Karpas-422 (cell line): Measurements from ENCODE around the gene FFAR2. TPM values are rescaled to one million over a fixed set of nuclear protein-coding genes. Genes with fewer than 3 reads are reported as not detected.
"Not testable (repeated sequence)": the region's sequence is repeated elsewhere in the genome, so short reads cannot be mapped to it uniquely, and the experiment has no call there.

Experiments used
- DNase-seq: peaks from one replicate; pipeline ENCODE4 v3.0.0-alpha.2; 2015
- H2AFZ ChIP-seq: fragments of 200-600 bp; sonication (generic); 2 replicates; pipeline ENCODE4 v1.6.1; 2014; ENCODE audit warnings: antibody characterized with exemption, low read length, mixed read lengths
- H3K27ac ChIP-seq: fragments of 200-600 bp; sonication (generic); 2 replicates; pipeline ENCODE4 v1.5.1; 2014; ENCODE audit warnings: mild to moderate bottlenecking, low read length, moderate library complexity
- H3K27me3 ChIP-seq: fragments of 200-600 bp; sonication (generic); 2 replicates; pipeline ENCODE4 v1.6.1; 2014; ENCODE audit warnings: low read length, mixed read lengths
- H3K36me3 ChIP-seq: fragments of 200-600 bp; sonication (generic); 2 replicates; pipeline ENCODE4 v1.6.1; 2014; ENCODE audit warnings: low read length, mixed read lengths; ENCODE audit not compliant: insufficient read depth
- H3K4me1 ChIP-seq: fragments of 200-600 bp; sonication (generic); 2 replicates; pipeline ENCODE4 v1.6.1; 2014; ENCODE audit warnings: mild to moderate bottlenecking, low read length, mixed read lengths
- H3K4me2 ChIP-seq: fragments of 200-600 bp; sonication (generic); 2 replicates; pipeline ENCODE4 v1.6.1; 2014; ENCODE audit warnings: low read length, low read depth, mild to moderate bottlenecking; ENCODE audit not compliant: poor library complexity, severe bottlenecking
- H3K4me3 ChIP-seq: fragments of 200-600 bp; sonication (generic); 2 replicates; pipeline ENCODE4 v1.5.1; 2014; ENCODE audit warnings: mild to moderate bottlenecking, antibody characterized with exemption, low read length, mixed read lengths
- H3K79me2 ChIP-seq: fragments of 200-600 bp; sonication (generic); 2 replicates; pipeline ENCODE4 v1.6.1; 2014; ENCODE audit warnings: mild to moderate bottlenecking, low read length, mixed read lengths
- H3K9ac ChIP-seq: fragments of 200-600 bp; sonication (generic); 2 replicates; pipeline ENCODE4 v1.6.0; 2014; ENCODE audit warnings: low read length
- H3K9me2 ChIP-seq: fragments of 200-600 bp; sonication (generic), shearing (Covaris generic); replicated peaks from 2 replicates; pipeline ENCODE4 v1.6.0; 2014; ENCODE audit warnings: mild to moderate bottlenecking, low read length, moderate library complexity; ENCODE audit not compliant: insufficient read depth
- H3K9me3 ChIP-seq: fragments of 300-700, 200-600 bp; sonication (generic); 2 replicates; pipeline ENCODE4 v1.6.1; 2014; ENCODE audit warnings: low read length, mixed read lengths
- H4K20me1 ChIP-seq: fragments of 200-600 bp; sonication (generic); 2 replicates; pipeline ENCODE4 v1.6.1; 2014; ENCODE audit warnings: mild to moderate bottlenecking, antibody characterized with exemption, low read length, low read depth; ENCODE audit not compliant: insufficient read depth
- total RNA-seq: library from RNA; depleted of rRNA; stranded (reverse); fragments of >200 nt; shearing (Covaris generic); gene quantifications from 2 replicates; pipeline ENCODE4 v1.2.3, GENCODE V29; 2014; ENCODE audit warnings: low replicate concordance

The FFAR2 gene
- total RNA-seq, 1 experiment from 2014 or later = not detected

- no peaks in the 10 kb centered on the region for H3K9me2 ChIP-seq
- H4K20me1 ChIP-seq = peaks cover 3% of the 10 kb centered on the region; the same call in 1 of the 2 replicates
- H3K9me3 ChIP-seq = no peaks in the 10 kb centered on the region
- H3K36me3 ChIP-seq = no peaks in the 10 kb centered on the region
- H3K4me3 ChIP-seq = no peak overlapping the region
- no peak overlapping the region for H3K9ac ChIP-seq
- H3K27me3 ChIP-seq = no peaks in the 10 kb centered on the region
- H3K4me1 ChIP-seq = peaks cover 26% of the 10 kb centered on the region
- H3K27ac ChIP-seq = no peak overlapping the region
- no peak overlapping the region for H2AFZ ChIP-seq
- H3K4me2 ChIP-seq = no peak overlapping the region
- DNase-seq = no peak
- H3K79me2 ChIP-seq = no peaks in the 10 kb centered on the region
Observed at GRCh38 chr19:35455616-35456201, 7.7 kb downstream of the FFAR2 start.

- H3K4me1 ChIP-seq = peaks cover 29% of the 10 kb centered on the region
- no peak overlapping the region for H3K27ac ChIP-seq
- peaks cover 3% of the 10 kb centered on the region; the same call in 1 of the 2 replicates for H4K20me1 ChIP-seq
- H2AFZ ChIP-seq = no peak overlapping the region
- DNase-seq = no peak
- H3K79me2 ChIP-seq = no peaks in the 10 kb centered on the region
- no peak overlapping the region for H3K4me2 ChIP-seq
- no peaks in the 10 kb centered on the region for H3K9me2 ChIP-seq
- H3K4me3 ChIP-seq = no peak overlapping the region
- no peaks in the 10 kb centered on the region for H3K9me3 ChIP-seq
- no peak overlapping the region for H3K9ac ChIP-seq
- H3K27me3 ChIP-seq = no peaks in the 10 kb centered on the region
- H3K36me3 ChIP-seq = no peaks in the 10 kb centered on the region
Observed at GRCh38 chr19:35457173-35457572, 9.1 kb downstream of the FFAR2 start.

GRCh38 chr19:35458192-35458591, 10.1 kb downstream of the FFAR2 start:
- Histone ChIP-seq H3K9me2 (no peaks in the 10 kb centered on the region), H3K4me3 (no peak overlapping the region), H2AFZ (no peak overlapping the region), H3K9me3 (no peaks in the 10 kb centered on the region), H3K4me2 (no peak overlapping the region), H4K20me1 (peaks cover 3% of the 10 kb centered on the region; the same call in 1 of the 2 replicates), H3K36me3 (no peaks in the 10 kb centered on the region), H3K4me1 (peaks cover 38% of the 10 kb centered on the region), H3K9ac (no peak overlapping the region), H3K79me2 (no peaks in the 10 kb centered on the region), H3K27ac (no peak overlapping the region), H3K27me3 (no peaks in the 10 kb centered on the region)
- DNase-seq = no peak

- Histone ChIP-seq H3K4me1 (peaks cover 38% of the 10 kb centered on the region), H3K27ac (no peak overlapping the region), H3K9ac (no peak overlapping the region), H3K36me3 (no peaks in the 10 kb centered on the region), H2AFZ (no peak overlapping the region), H4K20me1 (peaks cover 3% of the 10 kb centered on the region; the same call in 1 of the 2 replicates), H3K4me3 (no peak overlapping the region; the same call in 1 of the 2 replicates), H3K27me3 (no peaks in the 10 kb centered on the region), H3K4me2 (peak overlapping the region; percentile 62), H3K79me2 (no peaks in the 10 kb centered on the region), H3K9me3 (no peaks in the 10 kb centered on the region), H3K9me2 (no peaks in the 10 kb centered on the region)
- peak; percentile 85 for DNase-seq
Observed at GRCh38 chr19:35458731-35459391, 10.8 kb downstream of the FFAR2 start.

GRCh38 chr19:35459414-35460082, 11.5 kb downstream of the FFAR2 start:
- H3K9me3 ChIP-seq = no peaks in the 10 kb centered on the region
- H3K9ac ChIP-seq = no peak overlapping the region
- DNase-seq = no peak
- H4K20me1 ChIP-seq = peaks cover 3% of the 10 kb centered on the region; the same call in 1 of the 2 replicates
- no peaks in the 10 kb centered on the region for H3K79me2 ChIP-seq
- H3K4me2 ChIP-seq = peak overlapping the region; percentile 62
- no peaks in the 10 kb centered on the region for H3K36me3 ChIP-seq
- H3K4me3 ChIP-seq = no peak overlapping the region
- no peak overlapping the region for H3K27ac ChIP-seq
- H3K27me3 ChIP-seq = no peaks in the 10 kb centered on the region
- peaks cover 38% of the 10 kb centered on the region for H3K4me1 ChIP-seq
- no peak overlapping the region for H2AFZ ChIP-seq
- H3K9me2 ChIP-seq = no peaks in the 10 kb centered on the region

GRCh38 chr19:35460608-35461007, 12.6 kb downstream of the FFAR2 start:
- no peak overlapping the region for H3K4me3 ChIP-seq

GRCh38 chr19:35461060-35461459, 13.0 kb downstream of the FFAR2 start:
- DNase-seq = no peak
- H3K9me3 ChIP-seq = no peaks in the 10 kb centered on the region
- no peak overlapping the region for H3K9ac ChIP-seq
- H3K36me3 ChIP-seq = no peaks in the 10 kb centered on the region
- no peak overlapping the region for H3K4me3 ChIP-seq
- no peak overlapping the region for H3K4me2 ChIP-seq
- H3K79me2 ChIP-seq = no peaks in the 10 kb centered on the region
- H3K9me2 ChIP-seq = no peaks in the 10 kb centered on the region
- H3K4me1 ChIP-seq = peaks cover 38% of the 10 kb centered on the region
- no peaks in the 10 kb centered on the region for H3K27me3 ChIP-seq
- H3K27ac ChIP-seq = no peak overlapping the region
- H2AFZ ChIP-seq = no peak overlapping the region
- peaks cover 3% of the 10 kb centered on the region; the same call in 1 of the 2 replicates for H4K20me1 ChIP-seq

More at GRCh38 chr19:35460608-35461007, 12.6 kb downstream of the FFAR2 start:
- Histone ChIP-seq H4K20me1 (peaks cover 3% of the 10 kb centered on the region; the same call in 1 of the 2 replicates), H3K4me2 (no peak overlapping the region), H3K9me2 (no peaks in the 10 kb centered on the region), H3K9ac (no peak overlapping the region), H3K27me3 (no peaks in the 10 kb centered on the region), H3K4me1 (peaks cover 38% of the 10 kb centered on the region), H3K36me3 (no peaks in the 10 kb centered on the region), H3K9me3 (no peaks in the 10 kb centered on the region), H3K27ac (no peak overlapping the region), H3K79me2 (no peaks in the 10 kb centered on the region), H2AFZ (no peak overlapping the region)
- DNase-seq = no peak

- peaks cover 38% of the 10 kb centered on the region for H3K4me1 ChIP-seq
- DNase-seq = not testable (repeated sequence)
Observed at GRCh38 chr19:35461788-35462187, 13.7 kb downstream of the FFAR2 start.

More at GRCh38 chr19:35461788-35462187, 13.7 kb downstream of the FFAR2 start:
- H3K4me2 ChIP-seq, H4K20me1 ChIP-seq, H2AFZ ChIP-seq, H3K9ac ChIP-seq, H3K27me3 ChIP-seq, H3K79me2 ChIP-seq, H3K36me3 ChIP-seq, H3K9me3 ChIP-seq, H3K4me3 ChIP-seq, H3K27ac ChIP-seq, H3K9me2 ChIP-seq: not testable (repeated sequence)
